Measurements from ENCODE around the gene FBXW2.

Gene FBXW2

GRCh38 chr9:120774719-120775118 lies 18.5 kb downstream of the FBXW2 start:
- no peak for TF ChIP-seq CTCF (IDR thresholded peaks at IDR 0.05; ENCODE audit: low read depth, low read length)
- no peak for DNase-seq (ENCODE audit: low read depth, low spot score)
- in situ Hi-C loops (cut with HindIII; ENCODE audit: low sequenced_read_pairs): no loop called here
- H3K4me3 ChIP-seq (ENCODE audit: low read depth, low read length): no peak overlapping the region

GRCh38 chr9:120773256-120773655 lies 20.0 kb downstream of the FBXW2 start:
- in situ Hi-C loops (cut with HindIII; ENCODE audit: low sequenced_read_pairs): no loop called here

GRCh38 chr9:120770931-120771330 lies 22.3 kb downstream of the FBXW2 start:
- no peak overlapping the region for H3K4me3 ChIP-seq (ENCODE audit: low read depth, low read length)
- TF ChIP-seq CTCF (IDR thresholded peaks at IDR 0.05; ENCODE audit: low read depth, low read length): no peak
- in situ Hi-C loops (cut with HindIII; ENCODE audit: low sequenced_read_pairs): no loop called here
- no peak for DNase-seq (ENCODE audit: low read depth, low spot score)

More at GRCh38 chr9:120773256-120773655, 20.0 kb downstream of the FBXW2 start:
- no peak for DNase-seq (ENCODE audit: low read depth, low spot score)
- no peak overlapping the region for H3K4me3 ChIP-seq (ENCODE audit: low read depth, low read length)
- no peak for TF ChIP-seq CTCF (IDR thresholded peaks at IDR 0.05; ENCODE audit: low read depth, low read length)

GRCh38 chr9:120768886-120769285 lies 24.3 kb downstream of the FBXW2 start:
- no peak for TF ChIP-seq CTCF (IDR thresholded peaks at IDR 0.05; ENCODE audit: low read depth, low read length)
- in situ Hi-C loops (cut with HindIII; ENCODE audit: low sequenced_read_pairs): no loop called here
- H3K4me3 ChIP-seq (ENCODE audit: low read depth, low read length): no peak overlapping the region
- no peak for DNase-seq (ENCODE audit: low read depth, low spot score)

- in situ Hi-C loops (cut with HindIII; ENCODE audit: low sequenced_read_pairs): no loop called here
- no peak overlapping the region for H3K4me3 ChIP-seq (ENCODE audit: low read depth, low read length)
- no peak for DNase-seq (ENCODE audit: low read depth, low spot score)
- TF ChIP-seq CTCF (IDR thresholded peaks at IDR 0.05; ENCODE audit: low read depth, low read length): no peak
Observed at GRCh38 chr9:120768247-120768646, 25.0 kb downstream of the FBXW2 start.

GRCh38 chr9:120767451-120767850 lies 25.8 kb downstream of the FBXW2 start:
- no peak for TF ChIP-seq CTCF (IDR thresholded peaks at IDR 0.05; ENCODE audit: low read depth, low read length)
- H3K4me3 ChIP-seq (ENCODE audit: low read depth, low read length): no peak overlapping the region
- no peak for DNase-seq (ENCODE audit: low read depth, low spot score)
- in situ Hi-C loops (cut with HindIII; ENCODE audit: low sequenced_read_pairs): no loop called here

GRCh38 chr9:120765910-120766425 lies 27.2 kb downstream of the FBXW2 start:
- TF ChIP-seq CTCF (IDR thresholded peaks at IDR 0.05; ENCODE audit: low read depth, low read length): no peak
- H3K4me3 ChIP-seq (ENCODE audit: low read depth, low read length): no peak overlapping the region
- DNase-seq (ENCODE audit: low read depth, low spot score): no peak
- in situ Hi-C loops (cut with HindIII; ENCODE audit: low sequenced_read_pairs): no loop called here

Data from astrocyte of the spinal cord (primary cell).